Limb (tissue), 2 donors: Measurements from ENCODE around the gene SLC6A11.

Source experiments
- DNase-seq, 2 donors: peaks; one replicate each; pipeline ENCODE4 v3.0.0-alpha.2; 2016; ENCODE audit errors: extremely low spot score in 2 of 2

The SLC6A11 gene

DNA sequence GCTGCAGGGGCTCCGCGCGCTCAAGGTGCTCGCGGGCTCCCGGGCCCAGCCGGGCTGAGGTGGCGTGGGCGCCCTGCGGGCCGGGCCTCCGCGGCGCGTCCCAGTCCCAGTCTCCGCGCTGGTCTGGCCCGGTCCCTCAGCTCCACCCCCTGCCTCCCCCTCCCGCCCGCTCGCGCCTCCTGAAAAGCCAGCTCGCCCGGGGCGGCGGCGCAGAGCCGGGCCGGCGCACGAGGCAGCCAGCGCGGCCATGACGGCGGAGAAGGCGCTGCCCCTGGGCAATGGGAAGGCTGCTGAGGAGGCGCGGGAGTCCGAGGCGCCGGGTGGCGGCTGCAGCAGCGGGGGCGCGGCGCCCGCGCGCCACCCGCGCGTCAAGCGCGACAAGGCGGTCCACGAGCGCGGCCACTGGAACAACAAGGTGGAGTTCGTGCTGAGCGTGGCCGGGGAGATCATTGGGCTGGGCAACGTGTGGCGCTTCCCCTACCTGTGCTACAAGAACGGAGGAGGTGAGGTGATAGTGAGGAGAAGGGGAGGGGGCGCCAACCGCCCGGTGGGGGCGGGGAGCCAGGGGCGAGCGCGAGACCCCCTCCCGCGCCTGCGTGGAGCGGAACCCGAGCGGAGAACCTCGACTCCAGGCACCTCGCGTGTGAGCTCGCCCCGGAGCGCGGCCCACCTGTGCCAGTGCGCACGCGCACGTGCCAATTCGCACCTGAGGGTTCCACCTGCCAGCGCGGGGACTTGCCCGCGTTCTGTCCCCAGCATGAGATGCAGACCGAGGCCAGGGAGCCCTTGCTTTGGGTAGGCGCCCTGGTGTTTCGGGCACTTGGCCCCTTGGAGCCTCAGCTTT is at the start of gene SLC6A11:
Gene SLC6A11, plus strand, starts transcription at position 210 of the 844 bp plus-strand sequence. Its CDS starts 38 bp downstream, at position 248.
- DNase-seq, result peak in 1 of 2 donors; percentile 56

GRCh38 chr3:10768708-10769394 is 47.2 kb upstream of the SLC6A11 start:
- no peak for DNase-seq

GRCh38 chr3:10770547-10770946 is 45.5 kb upstream of the SLC6A11 start:
- no peak for DNase-seq

GRCh38 chr3:10770981-10771380 is 45.0 kb upstream of the SLC6A11 start:
- DNase-seq, result no peak

DNA sequence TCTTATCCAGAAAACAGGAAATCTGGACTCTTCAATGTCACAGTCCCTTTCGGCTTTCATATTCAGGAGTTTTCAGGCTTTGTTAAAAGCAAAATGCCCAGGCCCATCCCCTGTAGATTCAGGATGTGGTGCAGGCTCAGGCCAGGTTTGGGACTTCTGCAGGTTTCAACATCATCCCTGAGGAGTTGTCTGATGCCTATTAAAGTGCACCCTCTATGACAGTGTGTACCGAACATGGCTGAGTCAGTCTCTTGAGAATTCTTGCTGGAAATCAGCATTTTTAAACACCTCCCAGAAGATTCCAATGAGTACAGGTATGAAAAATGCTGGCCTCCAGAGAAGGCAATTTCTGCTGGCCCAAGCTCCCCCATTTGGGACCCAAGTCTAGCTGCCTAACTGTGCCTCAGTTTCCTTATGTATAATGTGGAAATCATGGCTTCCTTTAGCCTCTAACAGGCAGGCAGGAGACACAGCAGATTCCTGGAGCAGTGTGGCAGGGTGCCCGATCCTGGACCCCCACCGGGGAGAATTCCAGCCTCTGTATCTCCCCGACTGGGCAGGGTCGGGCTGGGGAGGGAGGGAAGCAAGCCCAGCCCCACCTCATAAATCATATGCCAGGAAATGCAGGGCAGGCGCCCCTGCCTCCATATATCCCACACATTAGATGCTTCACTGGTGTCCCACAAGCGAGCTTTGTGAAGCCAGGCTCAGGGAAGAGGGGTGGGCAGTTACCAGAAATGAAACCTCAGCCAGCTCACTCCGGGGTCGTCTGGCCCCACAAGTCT is 44.4 kb upstream of the SLC6A11 start:
- DNase-seq, result peak in 1 of 2 donors; percentile 49

- DNase-seq, result no peak
Measured at GRCh38 chr3:10772271-10773161, 43.5 kb upstream of the SLC6A11 start.

GRCh38 chr3:10774129-10774670 is 41.8 kb upstream of the SLC6A11 start:
- DNase-seq, result no peak

DNA sequence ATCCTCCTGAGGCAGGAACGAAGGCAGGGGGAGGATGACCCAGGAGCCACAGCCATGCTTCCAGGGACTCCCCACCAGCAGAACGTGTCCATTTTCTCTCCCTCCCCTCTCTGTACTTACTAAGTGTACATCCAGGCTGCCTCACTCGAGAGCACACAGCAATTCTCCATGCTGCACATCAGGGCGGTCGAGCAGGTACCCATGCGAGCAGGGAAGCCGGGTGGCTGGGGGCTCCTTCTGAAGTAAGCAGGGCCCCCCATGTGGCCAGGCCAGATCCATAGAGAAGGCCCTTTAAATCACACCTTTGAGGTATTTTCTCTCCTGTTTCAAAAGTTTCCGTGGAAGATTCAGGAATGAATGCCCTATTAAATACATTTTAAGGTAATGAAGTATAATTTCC is 41.2 kb upstream of the SLC6A11 start:
- no peak for DNase-seq

GRCh38 chr3:10775259-10775658 is 40.8 kb upstream of the SLC6A11 start:
- DNase-seq, result no peak

GRCh38 chr3:10775828-10776227 is 40.2 kb upstream of the SLC6A11 start:
- DNase-seq, result no peak

GRCh38 chr3:10777627-10778026 is 38.4 kb upstream of the SLC6A11 start:
- no peak for DNase-seq

DNA sequence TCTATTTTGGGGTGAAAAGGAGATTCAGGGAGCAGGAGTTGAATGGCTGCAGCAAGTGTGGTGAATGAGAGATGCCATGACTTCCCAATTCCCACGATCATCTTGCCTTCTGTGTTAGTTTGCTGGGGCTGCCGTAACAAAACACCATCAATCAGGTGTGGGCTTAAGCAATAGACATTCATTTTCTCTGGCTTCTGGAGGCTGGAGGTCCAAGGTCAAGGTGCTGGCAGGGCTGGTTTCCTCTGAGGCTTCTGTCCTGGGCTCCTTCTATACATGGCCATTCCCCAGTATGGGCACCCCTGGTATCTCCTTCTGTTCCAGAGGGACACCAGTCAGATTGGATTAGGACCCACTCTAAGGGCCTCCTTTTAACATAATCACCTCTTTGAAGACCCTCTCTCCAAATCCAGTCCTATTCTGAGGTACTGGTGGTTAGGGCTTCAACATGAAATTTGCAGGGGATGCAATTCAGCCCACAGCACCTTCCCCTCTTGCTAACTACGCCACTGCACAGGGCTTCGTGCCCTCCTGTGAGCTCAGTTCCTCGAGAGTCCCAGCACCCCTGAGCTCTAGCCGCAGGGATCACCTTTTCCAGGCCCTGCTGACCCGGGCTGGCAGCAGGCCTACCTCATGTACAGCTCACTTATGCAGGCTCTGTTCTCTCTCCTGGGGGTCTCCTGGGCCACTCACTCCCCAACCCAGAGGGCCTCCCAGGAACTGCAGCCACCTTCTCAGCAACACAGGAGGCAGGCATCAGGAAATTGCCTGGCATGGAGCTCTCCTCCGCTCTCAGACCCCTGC is 37.3 kb upstream of the SLC6A11 start:
- DNase-seq, result no peak

- DNase-seq, result no peak
Measured at GRCh38 chr3:10779293-10779805, 36.7 kb upstream of the SLC6A11 start.

- no peak for DNase-seq
Measured at GRCh38 chr3:10780243-10780642, 35.8 kb upstream of the SLC6A11 start.

DNA sequence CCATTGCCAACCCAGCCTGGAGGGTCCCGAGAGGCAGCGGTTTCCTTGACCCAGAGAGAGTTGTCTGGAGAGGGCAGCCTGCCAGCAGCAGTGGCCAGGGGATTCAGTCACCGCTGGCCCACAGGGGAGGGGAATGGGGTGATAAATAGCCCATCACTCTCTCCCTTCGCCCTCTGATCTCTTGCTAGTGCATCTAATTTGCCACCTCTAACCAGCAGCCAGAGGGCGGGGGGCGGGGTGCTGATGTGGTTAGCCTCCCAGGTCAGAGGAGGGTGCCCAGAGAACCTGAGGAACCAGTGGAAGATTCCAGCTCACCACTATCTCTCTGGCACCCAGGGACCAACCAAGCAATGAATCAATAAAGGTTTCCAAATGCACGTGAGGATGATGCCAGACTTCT is 35.1 kb upstream of the SLC6A11 start:
- DNase-seq, result no peak

DNA sequence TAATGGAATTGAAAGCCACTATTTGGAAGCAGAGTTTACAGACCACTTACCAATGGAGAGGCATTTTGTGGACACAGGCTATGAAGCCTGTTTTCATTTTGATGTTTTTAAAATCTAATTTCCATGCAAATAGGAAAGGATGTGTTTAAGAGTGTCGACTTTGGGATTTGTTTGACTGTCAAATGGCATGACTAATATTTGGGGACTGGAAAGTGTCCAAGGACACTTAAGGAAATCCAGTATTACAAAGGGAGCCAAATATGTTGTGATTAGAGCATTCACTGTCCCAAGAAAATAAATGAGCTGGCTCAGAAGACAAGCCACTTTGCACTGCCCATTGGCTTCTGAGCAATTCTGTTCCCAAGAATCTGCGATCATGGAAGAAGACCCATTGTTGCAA is 34.0 kb upstream of the SLC6A11 start:
- DNase-seq, result no peak

GRCh38 chr3:10783360-10784351 is 32.4 kb upstream of the SLC6A11 start:
- DNase-seq, result no peak

- no peak for DNase-seq
Measured at GRCh38 chr3:10786640-10787039, 29.4 kb upstream of the SLC6A11 start.
